Psoas muscle (tissue), 8 donors: Measurements from ENCODE around the gene TBRG1. TPM values are rescaled to one million over a fixed set of nuclear protein-coding genes. Genes with fewer than 3 reads are reported as not detected.

Experiments used
- ATAC-seq, 4 donors: fragments of 200-7000 bp; cut with Tn5 transposase; one replicate each; pipeline ENCODE4 v1.9.1; 2020; ENCODE audit warnings: moderate library complexity in 3 of 4, mild to moderate bottlenecking in 2 of 4
- DNase-seq, 2 donors: peaks; one replicate each; pipeline ENCODE4 v3.0.0-alpha.2; 2020
- H3K27ac ChIP-seq: fragments of 200-600 bp; one replicate; pipeline ENCODE4 v1.8.0; 2022
- H3K27me3 ChIP-seq, 3 donors: fragments of 200-600 bp in 1 of 3; one replicate each; pipeline versions ENCODE4 v1.6.1 to v1.8.0; 2013 to 2022; ENCODE audit warnings: low read length in 2 of 3, mild to moderate bottlenecking in 2 of 3, moderate library complexity in 1 of 3; ENCODE audit not compliant: insufficient read depth in 3 of 3
- H3K36me3 ChIP-seq, 2 donors: fragments of 200-600 bp in 1 of 2; one replicate each; pipeline versions ENCODE4 v1.6.1 to v1.8.0; 2013 to 2022; ENCODE audit warnings: low read depth in 1 of 2, mild to moderate bottlenecking in 1 of 2, moderate library complexity in 1 of 2; ENCODE audit not compliant: insufficient read depth in 1 of 2
- H3K4me1 ChIP-seq: fragments of 200-600 bp; one replicate; pipeline ENCODE4 v1.8.0; 2022
- H3K4me3 ChIP-seq: fragments of 200-600 bp; one replicate; pipeline ENCODE4 v1.8.0; 2022; ENCODE audit warnings: mild to moderate bottlenecking
- H3K9me3 ChIP-seq: fragments of 200-600 bp; one replicate; pipeline ENCODE4 v1.8.0; 2022
- CTCF ChIP-seq: fragments of 200-600 bp; IDR thresholded peaks from one replicate; pipeline ENCODE4 v1.8.0; 2022; ENCODE audit warnings: antibody characterized with exemption
- WGBS, 3 donors: extraction: QIAGEN DNeasy Blood & Tissue Kit; methylation state at CpG; one replicate each; pipeline versions ENCODE4 v1.1.6 to v1.1.7; 2013; 5-methylcytosine and 5-hydroxymethylcytosine counted together
- intact Hi-C, 2 donors: fragments of 100-400 bp; cut with DNase I; formaldehyde crosslinking; loops; one replicate each; pipeline versions ENCODE4 v1.11.0 to v1.14.2; 2022
- polyA plus RNA-seq, 3 donors: library from polyadenylated mRNA; stranded (reverse); fragments of 200-250 nt; gene quantifications; one replicate each; pipeline ENCODE4 v1.2.3, GENCODE V29; 2013
- total RNA-seq, 4 donors: library from RNA; stranded (reverse); fragmentation: NEBNext Ultra II Directional in 2 of 4; extraction: Animal tissue kit (Norgen Biotek cat#: 25700) in 2 of 4; gene quantifications; one replicate each; pipeline versions ENCODE4 v1.2.1 to v1.2.4, GENCODE V29; 2021 to 2023
- donor health status: healthy with polysubstance abuse.
- donor health status: DM: no; HTN: no; CAD: no; lungs with moderate emphysema.
- donor health status: Bipolar disorder and iron deficiency.
- donor health status: healthy.
- donor health status: DM: yes; HTN: yes; CAD: no.
- donor health status: DM: no; HTN: no; CAD: no.
- donor health status: DM: no; HTN: no; CAD: no.
- donor health status: DM: yes; HTN: yes; CAD: no.

The TBRG1 gene
- total and polyA plus RNA-seq, 7 donors = 24.2 to 99.3 (median 30.5) TPM

GRCh38 chr11:124623861-124624525 is 1.3 kb downstream of the TBRG1 start:
- Histone ChIP-seq H3K4me3 (peak overlapping the region; percentile 99), H3K27me3 (no peaks in the 10 kb centered on the region), H3K9me3 (no peaks in the 10 kb centered on the region), H3K36me3 (peaks cover 16 to 41% of the 10 kb centered on the region in 2 donors), H3K4me1 (peaks cover 25% of the 10 kb centered on the region), H3K27ac (peak overlapping the region; percentile 96)
- no peak for TF ChIP-seq CTCF
- ATAC-seq (no peak), DNase-seq (no peak)
- intact Hi-C loops = no loop called here
- 51 to 54% (median 52%) methylated on average over 4 of the region's 4 CpGs for WGBS, 3 donors

GRCh38 chr11:124625504-124626168 is 3.0 kb downstream of the TBRG1 start:
- TF ChIP-seq CTCF = no peak
- H3K36me3 ChIP-seq = peaks cover 20 to 57% of the 10 kb centered on the region in 2 donors
- DNase-seq (no peak), ATAC-seq (peak in 1 of 4 donors; percentile 56)
- peak overlapping the region; percentile 61 for H3K27ac ChIP-seq
- 72 to 89% (median 80%) methylated on average over 3 of the region's 3 CpGs for WGBS, 3 donors
- no peaks in the 10 kb centered on the region for H3K27me3 ChIP-seq
- no peaks in the 10 kb centered on the region for H3K9me3 ChIP-seq
- H3K4me1 ChIP-seq = peaks cover 25% of the 10 kb centered on the region
- H3K4me3 ChIP-seq = peak overlapping the region; percentile 4
- intact Hi-C loops = no loop called here

GRCh38 chr11:124627546-124627945 is 4.9 kb downstream of the TBRG1 start:
- intact Hi-C loops = no loop called here
- Histone ChIP-seq H3K27ac (no peak overlapping the region), H3K9me3 (no peaks in the 10 kb centered on the region), H3K36me3 (peaks cover 27 to 77% of the 10 kb centered on the region in 2 donors), H3K27me3 (no peaks in the 10 kb centered on the region), H3K4me1 (peaks cover 25% of the 10 kb centered on the region), H3K4me3 (no peak overlapping the region)
- no peak for TF ChIP-seq CTCF
- 93 to 98% (median 94%) methylated on average over 5 of the region's 5 CpGs for WGBS, 3 donors
- no peak for DNase-seq
- no peak for ATAC-seq

GRCh38 chr11:124629961-124630360 is 7.3 kb downstream of the TBRG1 start:
- no peak overlapping the region for H3K4me3 ChIP-seq
- 83 to 92% (median 83%) methylated on average over 4 of the region's 4 CpGs for WGBS, 3 donors
- H3K9me3 ChIP-seq = no peaks in the 10 kb centered on the region
- peaks cover 30 to 97% of the 10 kb centered on the region in 2 donors for H3K36me3 ChIP-seq
- no peaks in the 10 kb centered on the region for H3K27me3 ChIP-seq
- no peak for DNase-seq
- intact Hi-C loops = no loop called here
- peaks cover 10% of the 10 kb centered on the region for H3K4me1 ChIP-seq
- no peak for ATAC-seq
- H3K27ac ChIP-seq = no peak overlapping the region
- no peak for TF ChIP-seq CTCF
